ENCODE measurements around the gene DDX19B.

- TF ChIP-seq HEY1 (CRISPR knock-in tag; IDR thresholded peaks at IDR 0.05; ENCODE audit: borderline replicate concordance) = no peak
- TF ChIP-seq ZBTB34 (CRISPR knock-in tag; IDR thresholded peaks at IDR 0.05) = no peak
- TF ChIP-seq EP300 (IDR thresholded peaks at IDR 0.05; ENCODE audit: low read length) = no peak
- no peak for TF ChIP-seq YY1 (IDR thresholded peaks at IDR 0.05; ENCODE audit: borderline replicate concordance in 1 of 3, control insufficient read depth in 1 of 3, extremely low read depth in 1 of 3, insufficient read depth in 3 of 3, insufficient read length in 1 of 3, insufficient replicate concordance in 2 of 3, low read depth in 1 of 3, low read length in 2 of 3)
- no peak for TF ChIP-seq EZH2 (IDR thresholded peaks at IDR 0.05; ENCODE audit: borderline replicate concordance, low read depth, low read length)
- TF ChIP-seq CTCF (IDR thresholded peaks at IDR 0.05 in 2 of 3, conservative IDR thresholded peaks at IDR 0.05 in 1 of 3; ENCODE audit: insufficient read depth in 2 of 3, low read depth in 1 of 3, low read length in 3 of 3) = no peak
Observed at GRCh38 chr16:70381604-70382342, 82.8 kb downstream of the DDX19B start.

Measured in K562 (cell line).